HCT116 (cell line): Measurements from ENCODE around the gene EYA4. TPM values are rescaled to one million over a fixed set of nuclear protein-coding genes. Genes with fewer than 3 reads are reported as not detected.

Experiments
- ATAC-seq: fragments of 200-7000 bp; cut with Tn5 transposase; 2 replicates; pipeline ENCODE4 v1.9.1; 2020; ENCODE audit warnings: mild to moderate bottlenecking, moderate library complexity
- BruUV-seq: library from RNA; stranded (reverse); fragments of 400-500 nt; replicated peaks from 2 replicates; lab custom pipeline; 2021; lab: Mats Ljungman, UMichigan
- CTCF ChIA-PET: fragments of 300-600 bp; sonication (Branson Sonifier 250); formaldehyde crosslinking; loops from one replicate; lab custom pipeline; 2021; ENCODE audit warnings: antibody characterized with exemption; lab: Charles Lee
- POLR2A ChIA-PET: fragments of 300-600, 350-600 bp; sonication (Branson Sonifier 250); formaldehyde crosslinking; loops from one replicate; lab custom pipeline; 2021; ENCODE audit warnings: antibody characterized with exemption; lab: Charles Lee
- RAD21 ChIA-PET, 2 experiments: fragments of 300-600 bp; sonication (Branson Sonifier 250); formaldehyde crosslinking; loops; one replicate each; lab custom pipeline; 2023; ENCODE audit warnings: low total read pairs in 2 of 2; ENCODE audit not compliant: uncharacterized antibody in 2 of 2, unreplicated experiment in 2 of 2, low non-redundant PET in 1 of 2; lab: Charles Lee
- DNase-seq: peaks from one replicate; pipeline ENCODE4 v3.0.0-alpha.2; 2010; ENCODE audit warnings: low read depth, low spot score
- H2AFZ ChIP-seq: fragments of 200-600 bp; shearing (Covaris generic), sonication (generic); 2 replicates; pipeline ENCODE4 v1.6.1; 2017; ENCODE audit warnings: low read depth, mixed run types, mixed read lengths, antibody characterized with exemption, low read length; ENCODE audit not compliant: poor library complexity, severe bottlenecking
- H3K27ac ChIP-seq: 2 replicates; pipeline ENCODE4 v1.5.1; 2012; ENCODE audit warnings: low read depth, low read length
- H3K27me3 ChIP-seq: fragments of 200-600 bp; sonication (generic); 2 replicates; pipeline ENCODE4 v1.6.1; 2016; ENCODE audit warnings: mixed run types, low read length, mixed read lengths; ENCODE audit not compliant: insufficient read depth
- H3K36me3 ChIP-seq, 2 experiments: fragments of 200-500 bp in 1 of 2; fragments of 200-600 bp in 1 of 2; sonication (Bioruptor generic) in 1 of 2; sonication (generic) in 1 of 2; 2 replicates each; pipeline versions ENCODE4 v1.5.1 to v1.6.1; 2014 to 2016; ENCODE audit warnings: low read length in 2 of 2, inconsistent platforms in 1 of 2, mixed read lengths in 1 of 2, mixed run types in 1 of 2; ENCODE audit not compliant: insufficient read depth in 2 of 2, control insufficient read depth in 1 of 2
- H3K4me1 ChIP-seq, 2 experiments: fragments of 200-600 bp in 1 of 2; sonication (generic) in 1 of 2; 2 replicates each; pipeline versions ENCODE4 v1.5.1 to v1.6.1; 2012 to 2017; ENCODE audit warnings: low read length in 2 of 2, inconsistent platforms in 1 of 2, mild to moderate bottlenecking in 1 of 2, mixed read lengths in 1 of 2, mixed run types in 1 of 2, moderate library complexity in 1 of 2; ENCODE audit not compliant: insufficient read depth in 2 of 2, control insufficient read depth in 1 of 2
- H3K4me2 ChIP-seq: fragments of 200-600 bp; sonication (generic); 2 replicates; pipeline ENCODE4 v1.6.1; 2017; ENCODE audit warnings: mixed run types, low read length, mixed read lengths
- H3K4me3 ChIP-seq, 2 experiments: fragments of 200-600 bp in 1 of 2; sonication (generic) in 1 of 2; replicated peaks in 1 of 2; 2 replicates each; pipeline ENCODE4 v1.5.1; 2011 to 2016; ENCODE audit warnings: low read length in 2 of 2, control low read depth in 1 of 2, low read depth in 1 of 2, mild to moderate bottlenecking in 1 of 2, mixed read lengths in 1 of 2, mixed run types in 1 of 2
- H3K79me2 ChIP-seq: fragments of 200-600 bp; sonication (generic); 2 replicates; pipeline ENCODE4 v1.6.1; 2017; ENCODE audit warnings: mild to moderate bottlenecking, mixed run types, low read length, moderate library complexity, mixed read lengths; ENCODE audit not compliant: insufficient read depth
- H3K9ac ChIP-seq: fragments of 200-600 bp; sonication (generic); 2 replicates; pipeline ENCODE4 v1.6.1; 2016; ENCODE audit warnings: low read length, mixed read lengths
- H3K9me2 ChIP-seq: fragments of 200-600 bp; sonication (generic), shearing (Covaris generic); 2 replicates; pipeline ENCODE4 v1.6.1; 2017; ENCODE audit warnings: mixed run types, mild to moderate bottlenecking, moderate library complexity; ENCODE audit not compliant: insufficient read depth
- H3K9me3 ChIP-seq, 2 experiments: fragments of 200-500 bp in 1 of 2; fragments of 200-600 bp in 1 of 2; sonication (Bioruptor generic) in 1 of 2; sonication (generic) in 1 of 2; 2 replicates each; pipeline ENCODE4 v1.6.1; 2014 to 2017; ENCODE audit warnings: low read length in 2 of 2, mixed read lengths in 2 of 2, inconsistent platforms in 1 of 2, low read depth in 1 of 2, mild to moderate bottlenecking in 1 of 2, mixed run types in 1 of 2, moderate library complexity in 1 of 2; ENCODE audit not compliant: control insufficient read depth in 1 of 2, insufficient read depth in 1 of 2
- H4K20me1 ChIP-seq: fragments of 200-600 bp; sonication (generic), shearing (Covaris generic); 2 replicates; pipeline ENCODE4 v1.6.1; 2017; ENCODE audit warnings: mixed run types, mild to moderate bottlenecking, moderate library complexity; ENCODE audit not compliant: insufficient read depth
- ATF3 ChIP-seq: IDR thresholded peaks from 2 replicates; pipeline ENCODE4 v1.6.1; 2012
- CBX3 ChIP-seq: IDR thresholded peaks from 2 replicates; pipeline ENCODE4 v1.6.1; 2012; ENCODE audit warnings: low read depth
- CEBPB ChIP-seq: IDR thresholded peaks from 2 replicates; pipeline ENCODE4 v1.6.1; 2012; ENCODE audit warnings: low read depth
- CTCF ChIP-seq, 3 experiments: fragments of 200-600 bp in 1 of 3; sonication (generic) in 1 of 3; IDR thresholded peaks in 2 of 3; conservative IDR thresholded peaks in 1 of 3; 2 replicates each; pipeline ENCODE4 v1.5.1; 2012 to 2017; ENCODE audit warnings: low read depth in 2 of 3, low read length in 2 of 3, antibody characterized with exemption in 1 of 3, borderline replicate concordance in 1 of 3, control low read depth in 1 of 3, mild to moderate bottlenecking in 1 of 3, mixed read lengths in 1 of 3, mixed run types in 1 of 3, moderate library complexity in 1 of 3; ENCODE audit not compliant: insufficient read depth in 1 of 3
- EGR1 ChIP-seq: IDR thresholded peaks from 2 replicates; pipeline ENCODE4 v1.6.1; 2012; ENCODE audit warnings: low read depth
- ELF1 ChIP-seq: IDR thresholded peaks from 2 replicates; pipeline ENCODE4 v1.6.1; 2012; ENCODE audit warnings: low read depth, borderline replicate concordance
- EZH2 ChIP-seq: fragments of 200-600 bp; sonication (generic); IDR thresholded peaks from 2 replicates; pipeline ENCODE4 v1.6.1; 2017; ENCODE audit warnings: antibody characterized with exemption, mixed run types
- EZH2phosphoT487 ChIP-seq: fragments of 200-600 bp; IDR thresholded peaks from 2 replicates; pipeline ENCODE4 v1.6.1; 2018; ENCODE audit warnings: antibody characterized with exemption, borderline replicate concordance
- FOSL1 ChIP-seq: IDR thresholded peaks from 2 replicates; pipeline ENCODE4 v1.6.1; 2012; ENCODE audit warnings: low read depth
- JUND ChIP-seq: IDR thresholded peaks from 2 replicates; pipeline ENCODE4 v1.6.1; 2012
- MAX ChIP-seq: IDR thresholded peaks from 2 replicates; pipeline ENCODE4 v1.6.1; 2012
- POLR2A ChIP-seq: IDR thresholded peaks from 2 replicates; pipeline ENCODE4 v1.7.0; 2011; ENCODE audit warnings: borderline replicate concordance; ENCODE audit not compliant: insufficient read depth, insufficient read length; ENCODE audit errors: extremely low read depth
- POLR2AphosphoS5 ChIP-seq: IDR thresholded peaks from 2 replicates; pipeline ENCODE4 v1.6.1; 2011; ENCODE audit warnings: mild to moderate bottlenecking, low read depth, low read length, moderate library complexity
- RAD21 ChIP-seq: IDR thresholded peaks from 2 replicates; pipeline ENCODE4 v1.6.1; 2012; ENCODE audit warnings: low read depth, mild to moderate bottlenecking
- REST ChIP-seq: IDR thresholded peaks from 2 replicates; pipeline ENCODE4 v1.6.1; 2012; ENCODE audit warnings: low read depth
- SIN3A ChIP-seq: IDR thresholded peaks from 2 replicates; pipeline ENCODE4 v1.6.1; 2012; ENCODE audit warnings: low read depth
- SP1 ChIP-seq: IDR thresholded peaks from 2 replicates; pipeline ENCODE4 v1.6.1; 2012; ENCODE audit warnings: low read depth
- SRF ChIP-seq: IDR thresholded peaks from 2 replicates; pipeline ENCODE4 v1.6.1; 2012; ENCODE audit warnings: low read depth
- TCF7L2 ChIP-seq: IDR thresholded peaks from 2 replicates; pipeline ENCODE4 v1.7.0; 2011; ENCODE audit warnings: borderline replicate concordance, inconsistent platforms; ENCODE audit not compliant: insufficient read depth, insufficient read length; ENCODE audit errors: extremely low read depth
- ZBTB33 ChIP-seq: IDR thresholded peaks from 2 replicates; pipeline ENCODE4 v1.6.1; 2011; ENCODE audit warnings: mild to moderate bottlenecking, low read length, moderate library complexity; ENCODE audit not compliant: insufficient replicate concordance; ENCODE audit errors: extremely low read depth
- ZFX ChIP-seq: fragments of 450-650 bp; IDR thresholded peaks from 2 replicates; pipeline ENCODE4 v1.6.1; 2017
- ZNF274 ChIP-seq: fragments of 200-500 bp; sonication (Bioruptor generic); IDR thresholded peaks from 2 replicates; pipeline ENCODE4 v1.6.1; 2014; ENCODE audit warnings: mild to moderate bottlenecking, low read depth, low read length, inconsistent platforms
- intact Hi-C: fragments of 100-400 bp; cut with micrococcal nuclease; formaldehyde crosslinking; loops from 2 replicates; pipeline ENCODE4 v1.10.0; 2022
- total RNA-seq: library from RNA; stranded (reverse); gene quantifications from one replicate; pipeline ENCODE4 v1.2.1, GENCODE V29; 2021; ENCODE audit not compliant: unreplicated experiment

EYA4 gene
- total RNA-seq, 1 experiment from 2014 or later = not detected

- Histone ChIP-seq H2AFZ (peak overlapping the region; percentile 33), H3K4me3 (no peak overlapping the region), H3K27ac (no peak overlapping the region), H3K9me3 (no peaks in the 10 kb centered on the region), H3K36me3 (no peaks in the 10 kb centered on the region), H3K27me3 (peaks cover 27% of the 10 kb centered on the region; the same call in 1 of the 2 replicates), H3K9ac (no peak overlapping the region), H3K4me2 (no peak overlapping the region), H4K20me1 (no peaks in the 10 kb centered on the region), H3K9me2 (no peaks in the 10 kb centered on the region), H3K79me2 (no peaks in the 10 kb centered on the region), H3K4me1 (no peaks in the 10 kb centered on the region)
- intact Hi-C loops = no loop called here
- CTCF ChIA-PET = interaction anchor here (1.0 kb wide), 1 partner anchor 183 kb away, joined by 3 read pairs; no protein-coding TSS in a partner anchor
- RAD21 ChIA-PET = no interaction called here
- DNase-seq (peak; percentile 12), ATAC-seq (peak; percentile 77)
- no TSS peak for BruUV-seq
- TF ChIP-seq ELF1 = no peak
- TF ChIP-seq RAD21 = peak; percentile 64
- no peak for TF ChIP-seq POLR2A
- TF ChIP-seq CBX3 = peak; percentile 56; the same call in 1 of the 2 replicates
- no peak for TF ChIP-seq SIN3A
- no peak for TF ChIP-seq ZBTB33
- TF ChIP-seq JUND = no peak
- no peak for TF ChIP-seq EZH2
- no peak for TF ChIP-seq EZH2phosphoT487
- TF ChIP-seq ATF3 = no peak
- TF ChIP-seq CEBPB = no peak
- TF ChIP-seq TCF7L2 = no peak
- peak; percentile 88 for TF ChIP-seq MAX
- peak in 2 of 3 experiments; percentile 21 to 25; a peak in 2 of 6 replicates for TF ChIP-seq CTCF (IDR thresholded peaks at IDR 0.05 in 2 of 3, conservative IDR thresholded peaks at IDR 0.05 in 1 of 3; ENCODE audit: borderline replicate concordance in 1 of 3, insufficient read depth in 1 of 3, low read depth in 2 of 3, low read length in 2 of 3)
- no peak for TF ChIP-seq SRF
- TF ChIP-seq POLR2AphosphoS5 = no peak
- no peak for TF ChIP-seq ZFX
- TF ChIP-seq FOSL1 = no peak
- no peak for TF ChIP-seq EGR1
- TF ChIP-seq SP1 = no peak
- no peak for TF ChIP-seq ZNF274
- no peak for TF ChIP-seq REST
- POLR2A ChIA-PET = no interaction called here
Observed at GRCh38 chr6:133368664-133369063, 127.5 kb downstream of the EYA4 start.
